ENCODE measurements around the gene PPM1E. TPM values are rescaled to one million over a fixed set of nuclear protein-coding genes. Genes with fewer than 3 reads are reported as not detected.
A peak's percentile ranks its signal among the peaks of the same experiment; 100 is the strongest.

Gene PPM1E
- total and polyA plus RNA-seq, 8 donors: 0.09 to 1.3 (median 0.42) TPM

DNA sequence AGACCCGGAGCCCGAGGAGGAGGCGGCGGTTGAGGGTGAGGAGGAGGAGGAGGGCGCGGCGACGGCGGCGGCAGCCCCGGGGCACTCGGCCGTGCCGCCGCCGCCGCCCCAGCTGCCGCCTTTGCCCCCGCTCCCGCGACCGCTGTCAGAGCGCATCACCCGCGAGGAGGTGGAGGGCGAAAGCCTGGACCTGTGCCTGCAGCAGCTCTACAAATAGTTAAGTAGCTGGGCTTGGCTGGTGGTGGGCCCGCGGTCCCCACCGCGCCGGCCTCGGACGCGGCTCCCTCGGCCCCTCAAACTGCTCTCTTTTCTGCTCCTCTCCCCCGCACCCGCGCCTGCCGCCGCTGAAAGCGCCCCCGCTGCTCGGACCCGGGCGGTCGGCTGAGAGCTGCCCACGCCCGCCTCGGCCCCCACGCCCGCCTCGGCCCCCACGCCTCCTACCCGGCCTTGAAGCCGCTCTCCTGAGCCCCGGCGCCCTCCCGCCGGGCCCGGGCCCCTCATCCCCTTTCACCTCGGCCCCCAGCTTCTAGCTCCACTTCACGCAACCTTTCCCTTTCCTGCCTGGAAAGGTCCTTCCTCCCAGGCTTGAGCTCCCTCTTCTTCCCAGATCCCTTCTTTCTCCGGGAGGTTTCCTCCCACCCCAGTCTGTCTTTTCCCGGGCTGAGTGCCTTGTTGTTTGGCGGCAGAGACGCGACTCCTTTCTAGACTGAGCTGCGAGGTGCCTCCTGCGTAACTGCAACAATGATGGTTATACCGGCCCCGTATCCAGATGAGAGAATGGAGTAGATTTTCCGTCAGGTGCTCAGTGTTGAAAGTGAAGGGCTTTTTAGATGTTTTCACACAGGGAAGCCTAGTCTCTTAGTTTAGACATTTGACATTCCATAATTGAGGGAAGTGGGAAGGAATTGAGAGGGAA is 850 bp downstream of the PPM1E start:
- H3K36me3 ChIP-seq: no peaks in the 10 kb centered on the region
- peaks cover 0 to 41% (median 14%) of the 10 kb centered on the region in 4 donors for H3K27me3 ChIP-seq
- H3K9me3 ChIP-seq: no peaks in the 10 kb centered on the region
- 1 to 2% methylated on average over 49 to 72 of the region's 72 CpGs for WGBS, 2 donors
- H3K27ac ChIP-seq: no peak overlapping the region
- intact Hi-C loops (cut with DNase I): no loop called here
- peak overlapping the region; percentile 28 to 61 (median 46) for H3K4me3 ChIP-seq
- ATAC-seq (peak; percentile 21 to 62 (median 52)), FAIRE-seq (no peak), DNase-seq (peak in 2 of 6 donors; percentile 14 to 38)
- TF ChIP-seq, protein P1, sequence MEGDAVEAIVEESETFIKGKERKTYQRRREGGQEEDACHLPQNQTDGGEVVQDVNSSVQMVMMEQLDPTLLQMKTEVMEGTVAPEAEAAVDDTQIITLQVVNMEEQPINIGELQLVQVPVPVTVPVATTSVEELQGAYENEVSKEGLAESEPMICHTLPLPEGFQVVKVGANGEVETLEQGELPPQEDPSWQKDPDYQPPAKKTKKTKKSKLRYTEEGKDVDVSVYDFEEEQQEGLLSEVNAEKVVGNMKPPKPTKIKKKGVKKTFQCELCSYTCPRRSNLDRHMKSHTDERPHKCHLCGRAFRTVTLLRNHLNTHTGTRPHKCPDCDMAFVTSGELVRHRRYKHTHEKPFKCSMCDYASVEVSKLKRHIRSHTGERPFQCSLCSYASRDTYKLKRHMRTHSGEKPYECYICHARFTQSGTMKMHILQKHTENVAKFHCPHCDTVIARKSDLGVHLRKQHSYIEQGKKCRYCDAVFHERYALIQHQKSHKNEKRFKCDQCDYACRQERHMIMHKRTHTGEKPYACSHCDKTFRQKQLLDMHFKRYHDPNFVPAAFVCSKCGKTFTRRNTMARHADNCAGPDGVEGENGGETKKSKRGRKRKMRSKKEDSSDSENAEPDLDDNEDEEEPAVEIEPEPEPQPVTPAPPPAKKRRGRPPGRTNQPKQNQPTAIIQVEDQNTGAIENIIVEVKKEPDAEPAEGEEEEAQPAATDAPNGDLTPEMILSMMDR (IDR thresholded peaks at IDR 0.05): no peak
- peaks cover 0 to 8% (median 6%) of the 10 kb centered on the region in 3 donors for H3K4me1 ChIP-seq

DNA sequence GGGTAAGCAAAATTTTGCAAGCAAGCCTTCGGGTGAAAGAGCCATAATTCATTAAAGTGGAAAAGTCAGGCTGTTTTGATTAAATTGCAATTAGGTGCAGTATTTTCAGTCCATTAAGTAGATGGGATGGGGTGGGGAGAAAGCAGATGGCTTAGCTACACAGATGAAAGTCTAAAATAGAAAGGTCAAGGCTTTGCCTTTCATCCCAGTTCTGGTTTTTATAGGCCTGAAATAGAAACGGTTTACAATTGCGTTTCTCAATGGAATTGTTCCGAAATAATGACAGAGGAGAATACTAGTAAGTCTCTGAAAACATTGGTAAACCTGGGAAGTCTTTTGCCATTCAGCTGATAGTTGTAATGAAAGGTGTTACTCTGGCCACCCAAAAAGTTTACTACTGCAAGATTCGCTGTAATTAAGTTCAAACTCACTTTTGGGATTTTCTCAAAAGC is 1.5 kb downstream of the PPM1E start:
- Histone ChIP-seq H3K27ac (no peak overlapping the region), H3K4me1 (peaks cover 0 to 8% (median 6%) of the 10 kb centered on the region in 3 donors), H3K36me3 (no peaks in the 10 kb centered on the region), H3K27me3 (peaks cover 0 to 41% (median 14%) of the 10 kb centered on the region in 4 donors), H3K4me3 (peak overlapping the region in 1 of 4 donors; percentile 61), H3K9me3 (no peaks in the 10 kb centered on the region)
- 55 to 59% methylated on average over 5 of the region's 5 CpGs for whole genome bisulfite sequencing, 2 donors
- DNase-seq (no peak), ATAC-seq (no peak), FAIRE-seq (no peak)
- TF ChIP-seq, protein P1 (IDR thresholded peaks at IDR 0.05): no peak
- intact Hi-C loops (cut with DNase I): no loop called here

DNA sequence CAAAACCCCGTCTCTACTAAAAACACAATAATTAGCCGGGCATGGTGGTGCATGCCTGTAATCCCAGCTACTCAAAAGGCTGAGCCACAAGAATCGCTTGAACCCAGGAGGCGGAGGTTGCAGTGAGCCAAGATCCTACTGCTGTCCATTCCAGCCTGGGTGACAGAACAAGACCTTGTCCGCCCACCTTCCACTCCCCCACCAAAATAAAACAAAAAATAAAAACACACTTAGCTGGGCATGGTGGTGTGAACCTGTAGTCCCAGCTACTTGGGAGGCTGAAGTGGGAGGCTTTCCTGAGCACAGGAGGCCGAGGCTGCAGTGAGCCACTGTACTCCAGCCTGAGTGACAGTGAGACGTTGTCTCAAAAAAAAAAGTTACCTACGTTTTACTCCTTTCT is 3.2 kb downstream of the PPM1E start:
- DNase-seq (no peak), FAIRE-seq (no peak), ATAC-seq (no peak)
- TF ChIP-seq, protein P1 (IDR thresholded peaks at IDR 0.05): no peak
- Histone ChIP-seq H3K9me3 (no peaks in the 10 kb centered on the region), H3K4me1 (peaks cover 0 to 8% (median 6%) of the 10 kb centered on the region in 3 donors), H3K27me3 (peaks cover 0 to 41% (median 14%) of the 10 kb centered on the region in 4 donors), H3K36me3 (no peaks in the 10 kb centered on the region), H3K4me3 (no peak overlapping the region), H3K27ac (no peak overlapping the region)
- intact Hi-C loops (cut with DNase I): no loop called here
- 71 to 83% methylated on average over 8 of the region's 8 CpGs for WGBS, 2 donors

DNA sequence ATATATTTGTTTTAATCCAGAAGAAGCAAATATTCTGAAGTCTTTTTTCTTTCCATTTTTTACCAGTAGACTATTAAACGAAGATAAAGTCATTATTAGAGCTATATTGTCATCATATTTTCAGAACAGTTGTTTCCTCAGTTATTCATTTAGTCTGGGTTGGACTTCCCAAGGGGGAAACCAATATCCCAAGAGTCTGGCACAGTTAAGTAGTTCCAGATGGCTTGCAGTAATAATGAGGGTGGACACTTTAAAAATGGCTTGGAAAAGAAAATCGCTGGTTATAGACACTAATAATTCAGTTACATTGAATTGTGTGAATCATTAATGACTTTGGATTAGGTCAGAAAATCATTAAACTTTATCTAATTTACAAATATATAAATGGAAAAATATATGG is 3.9 kb downstream of the PPM1E start:
- no peaks in the 10 kb centered on the region for H3K9me3 ChIP-seq
- FAIRE-seq (no peak), DNase-seq (no peak), ATAC-seq (no peak)
- TF ChIP-seq, protein P1 (IDR thresholded peaks at IDR 0.05): no peak
- H3K36me3 ChIP-seq: no peaks in the 10 kb centered on the region
- intact Hi-C loops (cut with DNase I): no loop called here
- peaks cover 0 to 41% (median 14%) of the 10 kb centered on the region in 4 donors for H3K27me3 ChIP-seq
- H3K4me3 ChIP-seq: no peak overlapping the region
- H3K27ac ChIP-seq: no peak overlapping the region
- 48 to 56% methylated on average over 2 of the region's 2 CpGs for WGBS, 2 donors
- peaks cover 0 to 8% (median 6%) of the 10 kb centered on the region in 3 donors for H3K4me1 ChIP-seq
